Measurements from ENCODE around the gene OR52J3.

The OR52J3 gene

DNA sequence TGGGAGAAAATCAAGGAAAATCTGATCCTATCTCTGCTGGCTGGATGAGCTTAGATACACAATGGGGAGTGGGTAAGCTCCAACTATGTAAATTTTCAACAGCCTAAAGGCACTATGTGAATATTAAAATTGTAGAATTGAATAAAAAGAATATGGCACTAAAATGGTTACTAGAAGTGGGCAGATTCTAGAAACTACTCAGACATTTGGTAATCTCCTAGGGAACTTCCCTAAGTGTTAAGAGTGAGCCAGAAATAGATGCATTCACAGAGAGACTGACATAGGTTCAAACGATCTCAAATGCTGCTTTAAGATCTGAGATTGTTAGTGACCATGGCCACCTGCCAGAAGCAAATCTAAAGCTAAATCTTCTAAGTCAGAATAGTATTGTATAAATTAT is 18.7 kb downstream of the OR52J3 start:
- H3K36me3 Mint-ChIP-seq = no peaks in the 10 kb centered on the region
- H3K4me3 Mint-ChIP-seq = no peak overlapping the region
- no peak for DNase-seq
- no peaks in the 10 kb centered on the region for H3K27me3 Mint-ChIP-seq
- H3K4me1 Mint-ChIP-seq = no peaks in the 10 kb centered on the region
- H3K9me3 Mint-ChIP-seq = no peaks in the 10 kb centered on the region
- no peak overlapping the region for H3K27ac Mint-ChIP-seq
- CTCF ChIA-PET = no interaction called here

DNA sequence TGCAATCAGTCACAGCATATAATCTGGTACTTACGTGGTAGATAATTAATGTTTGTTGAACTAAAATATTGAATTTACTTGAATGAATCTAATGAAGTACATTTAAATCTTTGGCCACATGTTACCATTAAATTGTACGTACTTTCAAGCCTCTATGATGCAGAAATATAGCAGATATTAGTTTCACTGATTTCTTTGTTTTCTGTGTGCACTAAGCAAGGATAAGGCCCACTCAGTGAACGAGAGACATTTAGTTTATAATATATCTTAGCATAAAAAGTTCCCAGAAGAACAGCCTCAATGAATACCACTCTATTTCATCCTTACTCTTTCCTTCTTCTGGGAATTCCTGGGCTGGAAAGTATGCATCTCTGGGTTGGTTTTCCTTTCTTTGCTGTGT is 22.9 kb downstream of the OR52J3 start, which contains the start of gene OR52E1:
Gene OR52E1 (plus strand): TSS at position 301 of the 400 bp plus-strand sequence.
- Mint-ChIP-seq H3K36me3 (no peaks in the 10 kb centered on the region), H3K27ac (no peak within 1 kb of the TSS), H3K4me3 (no peak within 1 kb of the TSS), H3K9me3 (no peaks in the 10 kb centered on the region), H3K4me1 (no peaks in the 10 kb centered on the region), H3K27me3 (no peaks in the 10 kb centered on the region)
- CTCF ChIA-PET = no interaction called here
- DNase-seq = no peak

- no peaks in the 10 kb centered on the region for H3K36me3 Mint-ChIP-seq
- no peaks in the 10 kb centered on the region for H3K9me3 Mint-ChIP-seq
- no peak overlapping the region for H3K27ac Mint-ChIP-seq
- H3K4me1 Mint-ChIP-seq = no peaks in the 10 kb centered on the region
- no peak overlapping the region for H3K4me3 Mint-ChIP-seq
- no peaks in the 10 kb centered on the region for H3K27me3 Mint-ChIP-seq
- CTCF ChIA-PET = no interaction called here
- DNase-seq = no peak
Measured at GRCh38 chr11:5071799-5072198, 25.5 kb downstream of the OR52J3 start.

GRCh38 chr11:5081405-5081804 is 35.1 kb downstream of the OR52J3 start:
- Mint-ChIP-seq H3K27ac (no peak overlapping the region), H3K36me3 (no peaks in the 10 kb centered on the region)
- CTCF ChIA-PET = no interaction called here

DNA sequence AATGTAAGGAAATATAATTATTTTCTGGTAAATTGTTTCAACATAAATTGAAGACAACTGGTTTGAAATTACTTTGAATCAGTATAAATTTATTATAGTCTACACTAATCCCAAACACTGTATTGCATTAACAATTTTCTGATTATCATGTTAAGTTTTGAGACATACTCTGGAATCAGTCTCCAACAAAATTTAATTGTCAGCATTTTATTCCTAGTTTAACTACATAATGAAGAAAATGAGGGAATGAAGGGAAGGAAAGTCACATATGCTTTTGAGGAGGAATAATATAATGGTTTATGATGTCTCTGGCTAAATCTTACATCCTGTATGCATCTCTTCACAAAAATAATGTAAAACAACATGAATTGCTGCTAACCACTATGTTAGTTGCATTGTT is 37.3 kb downstream of the OR52J3 start:
- no peak for DNase-seq
- Mint-ChIP-seq H3K4me3 (no peak overlapping the region), H3K4me1 (no peaks in the 10 kb centered on the region), H3K27me3 (no peaks in the 10 kb centered on the region), H3K27ac (no peak overlapping the region), H3K36me3 (no peaks in the 10 kb centered on the region), H3K9me3 (no peaks in the 10 kb centered on the region)
- CTCF ChIA-PET = no interaction called here

More at GRCh38 chr11:5081405-5081804, 35.1 kb downstream of the OR52J3 start:
- Mint-ChIP-seq H3K4me3 (no peak overlapping the region), H3K9me3 (no peaks in the 10 kb centered on the region), H3K27me3 (no peaks in the 10 kb centered on the region), H3K4me1 (no peaks in the 10 kb centered on the region)
- DNase-seq = no peak

- no peaks in the 10 kb centered on the region for H3K4me1 Mint-ChIP-seq
- H3K27ac Mint-ChIP-seq = no peak overlapping the region
- H3K9me3 Mint-ChIP-seq = no peaks in the 10 kb centered on the region
- no peaks in the 10 kb centered on the region for H3K27me3 Mint-ChIP-seq
- DNase-seq = no peak
- no peak overlapping the region for H3K4me3 Mint-ChIP-seq
- CTCF ChIA-PET = interaction anchor here (0.8 kb wide), 1 partner anchor 10 kb away, joined by 3 read pairs; no protein-coding TSS in a partner anchor
- H3K36me3 Mint-ChIP-seq = no peaks in the 10 kb centered on the region
Measured at GRCh38 chr11:5088556-5088955, 42.2 kb downstream of the OR52J3 start.

DNA sequence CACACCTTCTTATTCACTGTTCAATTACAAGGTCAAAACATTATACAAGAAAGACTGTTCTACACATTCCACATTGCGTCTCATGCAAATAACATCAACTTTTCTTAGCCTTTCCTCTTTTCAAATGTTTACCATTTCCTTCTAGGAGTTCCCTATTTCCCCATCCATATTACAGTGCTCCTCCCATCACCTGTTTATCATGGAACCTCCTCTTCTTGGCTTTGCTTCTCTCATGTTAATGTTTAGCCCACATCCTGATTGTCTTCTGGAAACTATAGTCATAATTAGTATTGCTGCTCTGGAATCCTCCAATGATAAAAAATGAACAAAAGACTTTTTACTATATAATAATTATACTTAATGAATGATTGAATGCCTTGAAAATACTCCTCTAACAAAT is 44.3 kb downstream of the OR52J3 start:
- CTCF ChIA-PET = no interaction called here
- Mint-ChIP-seq H3K27ac (no peak overlapping the region), H3K36me3 (no peaks in the 10 kb centered on the region)

DNA sequence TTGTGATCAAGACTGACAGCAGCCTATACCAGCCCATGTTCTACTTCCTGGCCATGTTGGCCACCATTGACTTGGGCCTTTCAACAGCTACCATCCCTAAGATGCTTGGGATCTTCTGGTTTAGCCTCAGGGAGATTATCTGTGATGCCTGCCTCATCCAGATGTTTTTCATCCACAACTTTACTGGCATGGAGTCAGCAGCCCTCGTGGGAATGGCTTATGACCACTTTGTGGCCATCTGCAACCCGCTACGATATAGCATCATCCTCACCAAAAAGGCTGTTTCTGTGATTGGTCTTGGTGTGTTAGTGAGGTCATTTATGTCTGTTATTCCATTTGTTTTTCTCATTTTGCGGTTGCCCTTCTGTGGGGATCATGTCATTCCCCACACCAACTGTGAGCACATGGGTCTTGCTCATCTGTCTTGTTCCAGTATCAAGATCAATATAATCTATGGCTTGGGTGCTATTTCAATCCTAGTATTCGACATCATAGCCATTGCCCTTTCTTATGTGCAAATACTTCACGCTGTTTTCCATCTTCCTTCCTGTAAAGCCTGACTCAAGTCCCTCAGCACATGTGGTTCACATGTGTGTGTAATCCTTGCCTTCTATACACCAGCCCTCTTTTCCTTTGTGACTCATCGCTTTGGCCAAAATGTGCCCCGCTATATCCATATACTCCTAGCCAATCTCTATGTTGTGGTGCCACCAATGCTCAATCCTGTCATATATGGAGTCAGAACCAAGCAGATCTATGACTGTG is 46.7 kb downstream of the OR52J3 start:
- CTCF ChIA-PET = no interaction called here
- no peak overlapping the region for H3K27ac Mint-ChIP-seq
- DNase-seq = no peak
- no peaks in the 10 kb centered on the region for H3K4me1 Mint-ChIP-seq
- no peaks in the 10 kb centered on the region for H3K9me3 Mint-ChIP-seq
- no peaks in the 10 kb centered on the region for H3K36me3 Mint-ChIP-seq
- no peaks in the 10 kb centered on the region for H3K27me3 Mint-ChIP-seq
- no peak overlapping the region for H3K4me3 Mint-ChIP-seq

More for the DNA sequence above, 44.3 kb downstream of the OR52J3 start:
- H3K4me1 Mint-ChIP-seq = no peaks in the 10 kb centered on the region
- no peak overlapping the region for H3K4me3 Mint-ChIP-seq
- H3K27me3 Mint-ChIP-seq = no peaks in the 10 kb centered on the region
- H3K9me3 Mint-ChIP-seq = no peaks in the 10 kb centered on the region
- DNase-seq = no peak

GRCh38 chr11:5096011-5096410 is 49.7 kb downstream of the OR52J3 start:
- no peaks in the 10 kb centered on the region for H3K27me3 Mint-ChIP-seq
- CTCF ChIA-PET = no interaction called here
- no peaks in the 10 kb centered on the region for H3K9me3 Mint-ChIP-seq
- DNase-seq = no peak
- H3K4me3 Mint-ChIP-seq = no peak overlapping the region
- H3K36me3 Mint-ChIP-seq = no peaks in the 10 kb centered on the region
- no peaks in the 10 kb centered on the region for H3K4me1 Mint-ChIP-seq
- no peak overlapping the region for H3K27ac Mint-ChIP-seq

Measured in activated naive CD4-positive, alpha-beta T cell treated with anti-CD3 and anti-CD28 coated beads, Interleukin-2, amount 10 ng/mL, durations not matched to agents 7 days and 5 days (primary cell).